ENCODE data around the gene RRP1. TPM values are rescaled to one million over a fixed set of nuclear protein-coding genes. Genes with fewer than 3 reads are reported as not detected.

Gene RRP1
- polyA plus RNA-seq, 2 of the 4 experiments (the other 2 are of a cell fraction) = 15.4 to 29.5 TPM

DNA sequence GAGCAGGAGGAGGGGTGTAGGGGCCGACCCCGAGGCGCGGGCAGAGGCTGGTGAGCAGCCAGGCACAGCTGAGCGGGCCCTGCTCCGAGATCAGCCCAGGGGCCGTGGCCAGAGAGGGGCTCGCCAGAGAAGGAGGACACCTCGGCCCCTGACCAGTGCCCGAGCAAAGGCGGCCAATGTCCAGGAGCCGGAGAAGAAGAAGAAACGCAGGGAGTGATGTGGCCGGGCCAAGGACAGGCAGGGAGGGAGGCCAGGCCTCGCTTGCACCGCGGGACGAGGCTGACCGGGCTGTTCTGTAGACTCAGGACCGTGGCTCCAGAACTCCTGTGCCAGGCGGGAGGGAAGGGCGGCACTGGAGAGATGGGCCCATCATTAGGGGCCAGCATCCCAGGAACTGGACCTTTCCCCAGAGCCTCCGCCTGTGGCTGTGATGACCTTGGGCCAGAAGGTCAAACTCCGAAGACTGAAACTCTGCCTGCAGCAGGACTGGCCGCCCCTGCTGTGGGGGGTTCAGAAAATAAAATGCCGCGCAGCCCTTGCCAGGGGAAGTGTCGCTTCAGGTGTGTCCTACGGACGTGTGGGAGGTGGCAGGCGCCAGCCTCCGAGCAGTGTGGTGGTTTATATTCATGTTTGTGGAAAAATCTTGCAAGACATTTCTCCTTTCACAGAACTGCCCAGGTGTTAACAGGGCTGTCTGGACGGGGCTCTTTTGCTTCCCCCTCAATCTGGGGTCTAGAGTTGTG is 14.4 kb downstream of the RRP1 start:
- Histone ChIP-seq H3K4me2 (no peak overlapping the region), H3K4me3 (no peak overlapping the region), H3K4me1 (no peaks in the 10 kb centered on the region), H3K9me3 (no peaks in the 10 kb centered on the region), H3K27ac (no peak overlapping the region)
- ATAC-seq = no peak
- TF ChIP-seq, protein P1, sequence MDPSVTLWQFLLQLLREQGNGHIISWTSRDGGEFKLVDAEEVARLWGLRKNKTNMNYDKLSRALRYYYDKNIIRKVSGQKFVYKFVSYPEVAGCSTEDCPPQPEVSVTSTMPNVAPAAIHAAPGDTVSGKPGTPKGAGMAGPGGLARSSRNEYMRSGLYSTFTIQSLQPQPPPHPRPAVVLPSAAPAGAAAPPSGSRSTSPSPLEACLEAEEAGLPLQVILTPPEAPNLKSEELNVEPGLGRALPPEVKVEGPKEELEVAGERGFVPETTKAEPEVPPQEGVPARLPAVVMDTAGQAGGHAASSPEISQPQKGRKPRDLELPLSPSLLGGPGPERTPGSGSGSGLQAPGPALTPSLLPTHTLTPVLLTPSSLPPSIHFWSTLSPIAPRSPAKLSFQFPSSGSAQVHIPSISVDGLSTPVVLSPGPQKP (IDR thresholded peaks at IDR 0.05; ENCODE audit: low read depth, low read length) = no peak
- TF ChIP-seq, protein P2, sequence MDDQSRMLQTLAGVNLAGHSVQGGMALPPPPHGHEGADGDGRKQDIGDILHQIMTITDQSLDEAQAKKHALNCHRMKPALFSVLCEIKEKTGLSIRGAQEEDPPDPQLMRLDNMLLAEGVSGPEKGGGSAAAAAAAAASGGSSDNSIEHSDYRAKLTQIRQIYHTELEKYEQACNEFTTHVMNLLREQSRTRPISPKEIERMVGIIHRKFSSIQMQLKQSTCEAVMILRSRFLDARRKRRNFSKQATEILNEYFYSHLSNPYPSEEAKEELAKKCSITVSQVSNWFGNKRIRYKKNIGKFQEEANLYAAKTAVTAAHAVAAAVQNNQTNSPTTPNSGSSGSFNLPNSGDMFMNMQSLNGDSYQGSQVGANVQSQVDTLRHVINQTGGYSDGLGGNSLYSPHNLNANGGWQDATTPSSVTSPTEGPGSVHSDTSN (IDR thresholded peaks at IDR 0.05) = no peak
- TF ChIP-seq, protein P3, sequence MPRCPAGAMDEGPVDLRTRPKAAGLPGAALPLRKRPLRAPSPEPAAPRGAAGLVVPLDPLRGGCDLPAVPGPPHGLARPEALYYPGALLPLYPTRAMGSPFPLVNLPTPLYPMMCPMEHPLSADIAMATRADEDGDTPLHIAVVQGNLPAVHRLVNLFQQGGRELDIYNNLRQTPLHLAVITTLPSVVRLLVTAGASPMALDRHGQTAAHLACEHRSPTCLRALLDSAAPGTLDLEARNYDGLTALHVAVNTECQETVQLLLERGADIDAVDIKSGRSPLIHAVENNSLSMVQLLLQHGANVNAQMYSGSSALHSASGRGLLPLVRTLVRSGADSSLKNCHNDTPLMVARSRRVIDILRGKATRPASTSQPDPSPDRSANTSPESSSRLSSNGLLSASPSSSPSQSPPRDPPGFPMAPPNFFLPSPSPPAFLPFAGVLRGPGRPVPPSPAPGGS (IDR thresholded peaks at IDR 0.05) = no peak
- no peak for TF ChIP-seq CEBPB (IDR thresholded peaks at IDR 0.05)
- no peak for TF ChIP-seq SMC3 (IDR thresholded peaks at IDR 0.05)
- no peak for TF ChIP-seq NR3C1 (IDR thresholded peaks at IDR 0.05)
- no peak for TF ChIP-seq HOXB13 (CRISPR knock-in tag; IDR thresholded peaks at IDR 0.05; ENCODE audit: low read depth)
- TF ChIP-seq FOSB (CRISPR knock-in tag; IDR thresholded peaks at IDR 0.05) = no peak
- no peak for TF ChIP-seq RCOR1 (IDR thresholded peaks at IDR 0.05; ENCODE audit: low read depth, low read length)
- TF ChIP-seq EHMT2 (IDR thresholded peaks at IDR 0.05; ENCODE audit: low read depth) = no peak
- no peak for TF ChIP-seq NPAS2 (CRISPR knock-in tag; IDR thresholded peaks at IDR 0.05; ENCODE audit: borderline replicate concordance)
- TF ChIP-seq, protein P4, sequence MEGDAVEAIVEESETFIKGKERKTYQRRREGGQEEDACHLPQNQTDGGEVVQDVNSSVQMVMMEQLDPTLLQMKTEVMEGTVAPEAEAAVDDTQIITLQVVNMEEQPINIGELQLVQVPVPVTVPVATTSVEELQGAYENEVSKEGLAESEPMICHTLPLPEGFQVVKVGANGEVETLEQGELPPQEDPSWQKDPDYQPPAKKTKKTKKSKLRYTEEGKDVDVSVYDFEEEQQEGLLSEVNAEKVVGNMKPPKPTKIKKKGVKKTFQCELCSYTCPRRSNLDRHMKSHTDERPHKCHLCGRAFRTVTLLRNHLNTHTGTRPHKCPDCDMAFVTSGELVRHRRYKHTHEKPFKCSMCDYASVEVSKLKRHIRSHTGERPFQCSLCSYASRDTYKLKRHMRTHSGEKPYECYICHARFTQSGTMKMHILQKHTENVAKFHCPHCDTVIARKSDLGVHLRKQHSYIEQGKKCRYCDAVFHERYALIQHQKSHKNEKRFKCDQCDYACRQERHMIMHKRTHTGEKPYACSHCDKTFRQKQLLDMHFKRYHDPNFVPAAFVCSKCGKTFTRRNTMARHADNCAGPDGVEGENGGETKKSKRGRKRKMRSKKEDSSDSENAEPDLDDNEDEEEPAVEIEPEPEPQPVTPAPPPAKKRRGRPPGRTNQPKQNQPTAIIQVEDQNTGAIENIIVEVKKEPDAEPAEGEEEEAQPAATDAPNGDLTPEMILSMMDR (IDR thresholded peaks at IDR 0.05) = no peak
- TF ChIP-seq RFX5 (IDR thresholded peaks at IDR 0.05) = no peak
- TF ChIP-seq, protein P5, sequence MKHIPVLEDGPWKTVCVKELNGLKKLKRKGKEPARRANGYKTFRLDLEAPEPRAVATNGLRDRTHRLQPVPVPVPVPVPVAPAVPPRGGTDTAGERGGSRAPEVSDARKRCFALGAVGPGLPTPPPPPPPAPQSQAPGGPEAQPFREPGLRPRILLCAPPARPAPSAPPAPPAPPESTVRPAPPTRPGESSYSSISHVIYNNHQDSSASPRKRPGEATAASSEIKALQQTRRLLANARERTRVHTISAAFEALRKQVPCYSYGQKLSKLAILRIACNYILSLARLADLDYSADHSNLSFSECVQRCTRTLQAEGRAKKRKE (CRISPR knock-in tag; IDR thresholded peaks at IDR 0.05; ENCODE audit: low read depth) = no peak
- TF ChIP-seq, protein P6, sequence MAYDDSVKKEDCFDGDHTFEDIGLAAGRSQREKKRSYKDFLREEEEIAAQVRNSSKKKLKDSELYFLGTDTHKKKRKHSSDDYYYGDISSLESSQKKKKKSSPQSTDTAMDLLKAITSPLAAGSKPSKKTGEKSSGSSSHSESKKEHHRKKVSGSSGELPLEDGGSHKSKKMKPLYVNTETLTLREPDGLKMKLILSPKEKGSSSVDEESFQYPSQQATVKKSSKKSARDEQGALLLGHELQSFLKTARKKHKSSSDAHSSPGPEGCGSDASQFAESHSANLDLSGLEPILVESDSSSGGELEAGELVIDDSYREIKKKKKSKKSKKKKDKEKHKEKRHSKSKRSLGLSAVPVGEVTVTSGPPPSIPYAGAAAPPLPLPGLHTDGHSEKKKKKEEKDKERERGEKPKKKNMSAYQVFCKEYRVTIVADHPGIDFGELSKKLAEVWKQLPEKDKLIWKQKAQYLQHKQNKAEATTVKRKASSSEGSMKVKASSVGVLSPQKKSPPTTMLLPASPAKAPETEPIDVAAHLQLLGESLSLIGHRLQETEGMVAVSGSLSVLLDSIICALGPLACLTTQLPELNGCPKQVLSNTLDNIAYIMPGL (CRISPR knock-in tag; IDR thresholded peaks at IDR 0.05; ENCODE audit: borderline replicate concordance) = no peak
- TF ChIP-seq HEYL (CRISPR knock-in tag; IDR thresholded peaks at IDR 0.05) = no peak
- TF ChIP-seq ZC3H11A (IDR thresholded peaks at IDR 0.05) = no peak
- TF ChIP-seq RAD21 (conservative IDR thresholded peaks at IDR 0.05 in 1 of 2, IDR thresholded peaks at IDR 0.05 in 1 of 2) = no peak
- TF ChIP-seq ESRRA (IDR thresholded peaks at IDR 0.05; ENCODE audit: borderline replicate concordance, low read length) = no peak
- TF ChIP-seq JUN (IDR thresholded peaks at IDR 0.05) = no peak
- FAIRE-seq = no peak
- no peak for DNase-seq (ENCODE audit: low read depth in 1 of 2, low spot score in 1 of 2)
- WGBS (ENCODE audit: missing lambda C conversion rate) = 90% methylated on average over 33 of the region's 33 CpGs
- ChIA-PET POLR2A (no interaction called here), CTCF (interaction anchor here (1.4 kb wide), 1 partner anchor 22 kb away, joined by 3 read pairs; no protein-coding TSS in a partner anchor)
